ENCODE results near the gene MGMT. TPM values are rescaled to one million over a fixed set of nuclear protein-coding genes. Genes with fewer than 3 reads are reported as not detected.

MGMT gene
- total RNA-seq, 2 donors from 2014 or later, result 18.3 to 25.5 TPM

DNA sequence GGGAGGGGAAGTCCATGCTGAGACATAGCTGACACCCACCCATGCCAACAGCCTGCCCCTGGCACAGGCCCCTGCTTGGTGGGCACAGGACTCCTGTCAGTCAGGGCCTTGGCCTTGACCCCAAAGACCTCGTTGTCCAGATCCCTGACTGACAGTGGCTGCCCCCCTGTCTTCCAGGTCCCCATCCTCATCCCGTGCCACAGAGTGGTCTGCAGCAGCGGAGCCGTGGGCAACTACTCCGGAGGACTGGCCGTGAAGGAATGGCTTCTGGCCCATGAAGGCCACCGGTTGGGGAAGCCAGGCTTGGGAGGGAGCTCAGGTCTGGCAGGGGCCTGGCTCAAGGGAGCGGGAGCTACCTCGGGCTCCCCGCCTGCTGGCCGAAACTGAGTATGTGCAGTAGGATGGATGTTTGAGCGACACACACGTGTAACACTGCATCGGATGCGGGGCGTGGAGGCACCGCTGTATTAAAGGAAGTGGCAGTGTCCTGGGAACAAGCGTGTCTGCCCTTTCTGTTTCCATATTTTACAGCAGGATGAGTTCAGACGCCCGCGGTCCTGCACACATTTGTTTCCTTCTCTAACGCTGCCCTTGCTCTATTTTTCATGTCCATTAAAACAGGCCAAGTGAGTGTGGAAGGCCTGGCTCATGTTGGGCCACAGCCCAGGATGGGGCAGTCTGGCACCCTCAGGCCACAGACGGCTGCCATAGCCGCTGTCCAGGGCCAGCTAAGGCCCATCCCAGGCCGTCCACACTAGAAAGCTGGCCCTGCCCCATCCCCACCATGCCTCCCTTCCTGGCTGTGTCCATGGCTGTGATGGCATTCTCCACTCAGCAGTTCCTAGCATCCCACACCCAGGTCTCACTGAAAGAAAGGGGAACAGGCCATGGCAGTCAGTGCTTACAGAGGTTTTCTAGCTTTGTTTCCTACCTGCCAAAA is 299.8 kb downstream of the MGMT start:
- Histone ChIP-seq H3K4me3 (no peak overlapping the region), H3K9me3 (no peaks in the 10 kb centered on the region), H3K27ac (no peak overlapping the region), H3K27me3 (replicated peaks; ENCODE audit: insufficient read depth) (no peaks in the 10 kb centered on the region), H3K36me3 (no peaks in the 10 kb centered on the region), H3K4me1 (ENCODE audit: control insufficient read depth in 1 of 2, low read depth in 2 of 2) (no peaks in the 10 kb centered on the region)
- ATAC-seq (ENCODE audit: insufficient number of reproducible peaks, low FRiP score, low read depth), result no peak
- TF ChIP-seq, protein P1, sequence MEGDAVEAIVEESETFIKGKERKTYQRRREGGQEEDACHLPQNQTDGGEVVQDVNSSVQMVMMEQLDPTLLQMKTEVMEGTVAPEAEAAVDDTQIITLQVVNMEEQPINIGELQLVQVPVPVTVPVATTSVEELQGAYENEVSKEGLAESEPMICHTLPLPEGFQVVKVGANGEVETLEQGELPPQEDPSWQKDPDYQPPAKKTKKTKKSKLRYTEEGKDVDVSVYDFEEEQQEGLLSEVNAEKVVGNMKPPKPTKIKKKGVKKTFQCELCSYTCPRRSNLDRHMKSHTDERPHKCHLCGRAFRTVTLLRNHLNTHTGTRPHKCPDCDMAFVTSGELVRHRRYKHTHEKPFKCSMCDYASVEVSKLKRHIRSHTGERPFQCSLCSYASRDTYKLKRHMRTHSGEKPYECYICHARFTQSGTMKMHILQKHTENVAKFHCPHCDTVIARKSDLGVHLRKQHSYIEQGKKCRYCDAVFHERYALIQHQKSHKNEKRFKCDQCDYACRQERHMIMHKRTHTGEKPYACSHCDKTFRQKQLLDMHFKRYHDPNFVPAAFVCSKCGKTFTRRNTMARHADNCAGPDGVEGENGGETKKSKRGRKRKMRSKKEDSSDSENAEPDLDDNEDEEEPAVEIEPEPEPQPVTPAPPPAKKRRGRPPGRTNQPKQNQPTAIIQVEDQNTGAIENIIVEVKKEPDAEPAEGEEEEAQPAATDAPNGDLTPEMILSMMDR (IDR thresholded peaks at IDR 0.05), result no peak
- no peak for DNase-seq (ENCODE audit: low spot score)

DNA sequence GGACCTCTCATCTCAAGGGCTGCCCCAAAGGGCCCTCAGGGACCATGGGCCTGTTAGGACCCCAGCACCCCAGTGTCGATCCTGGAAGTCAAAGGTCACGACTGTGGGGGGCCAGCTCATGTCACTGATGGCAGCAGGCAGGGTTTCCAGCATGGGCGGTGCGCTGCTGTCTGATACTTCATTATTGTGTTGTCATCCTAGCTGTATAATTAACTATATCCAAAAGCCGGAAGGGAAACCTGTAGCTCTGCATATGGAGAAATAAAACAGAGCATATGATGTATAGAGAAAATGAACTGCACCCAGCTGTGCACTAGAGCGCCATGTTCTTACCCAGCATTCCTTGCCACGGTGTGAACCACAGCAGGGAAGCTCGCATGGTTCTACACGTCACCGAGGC is 300.7 kb downstream of the MGMT start:
- Histone ChIP-seq H3K4me3 (no peak overlapping the region), H3K4me1 (ENCODE audit: control insufficient read depth in 1 of 2, low read depth in 2 of 2) (no peaks in the 10 kb centered on the region), H3K36me3 (no peaks in the 10 kb centered on the region), H3K27ac (no peak overlapping the region), H3K9me3 (no peaks in the 10 kb centered on the region), H3K27me3 (replicated peaks; ENCODE audit: insufficient read depth) (no peaks in the 10 kb centered on the region)
- no peak for DNase-seq (ENCODE audit: low spot score)
- TF ChIP-seq, protein P1 (IDR thresholded peaks at IDR 0.05), result no peak
- no peak for ATAC-seq (ENCODE audit: insufficient number of reproducible peaks, low FRiP score, low read depth)

DNA sequence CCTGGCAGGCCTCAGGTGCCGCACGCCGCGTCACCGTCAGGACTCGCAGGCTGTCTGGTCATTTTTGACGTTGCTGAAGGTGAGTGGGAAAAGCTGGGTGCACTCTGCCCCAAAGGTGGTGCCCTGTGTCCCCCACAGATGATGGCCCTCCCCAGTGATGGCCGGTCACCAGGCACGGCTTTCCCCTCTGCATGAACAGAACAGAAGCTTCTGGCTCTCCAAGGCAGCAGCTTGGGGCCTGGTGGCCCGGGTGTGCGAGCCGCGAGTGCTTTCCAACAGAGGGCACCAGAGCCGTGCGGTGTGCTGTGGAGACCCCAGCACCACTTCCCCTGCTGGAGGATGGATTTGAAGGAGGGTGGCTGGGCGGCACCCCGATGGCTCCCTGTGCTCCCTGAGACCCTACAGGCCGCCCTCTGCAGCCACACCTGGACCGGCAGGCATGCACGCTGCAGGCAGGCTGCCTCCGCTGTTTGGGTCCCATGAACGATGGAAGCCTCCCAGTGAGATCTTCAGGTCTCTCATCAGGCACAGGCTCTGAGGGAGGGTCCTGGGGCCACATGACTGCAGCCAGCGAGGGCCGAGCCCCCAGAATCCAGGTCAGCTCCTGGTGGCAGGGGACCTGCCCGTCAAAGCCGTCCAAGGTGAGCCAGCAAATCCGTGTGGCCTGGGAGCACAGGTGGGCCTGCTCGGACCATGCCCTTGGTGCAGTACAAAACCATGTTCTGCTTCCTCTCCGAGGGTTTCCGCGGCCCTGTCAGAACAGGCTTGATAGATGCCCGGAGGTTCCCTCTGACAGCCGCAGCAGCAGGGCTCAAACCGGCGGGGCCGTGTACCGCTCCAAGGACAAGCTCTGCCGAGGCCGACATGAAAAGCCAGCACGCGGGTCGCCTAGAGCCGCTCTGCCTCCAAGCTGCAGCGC is 301.7 kb downstream of the MGMT start:
- Histone ChIP-seq H3K27ac (no peak overlapping the region), H3K27me3 (replicated peaks; ENCODE audit: insufficient read depth) (no peaks in the 10 kb centered on the region), H3K4me3 (no peak overlapping the region), H3K9me3 (no peaks in the 10 kb centered on the region), H3K4me1 (ENCODE audit: control insufficient read depth in 1 of 2, low read depth in 2 of 2) (no peaks in the 10 kb centered on the region), H3K36me3 (no peaks in the 10 kb centered on the region)
- TF ChIP-seq, protein P1 (IDR thresholded peaks at IDR 0.05), result no peak
- ATAC-seq (ENCODE audit: insufficient number of reproducible peaks, low FRiP score, low read depth), result no peak
- DNase-seq (ENCODE audit: low spot score), result no peak

DNA sequence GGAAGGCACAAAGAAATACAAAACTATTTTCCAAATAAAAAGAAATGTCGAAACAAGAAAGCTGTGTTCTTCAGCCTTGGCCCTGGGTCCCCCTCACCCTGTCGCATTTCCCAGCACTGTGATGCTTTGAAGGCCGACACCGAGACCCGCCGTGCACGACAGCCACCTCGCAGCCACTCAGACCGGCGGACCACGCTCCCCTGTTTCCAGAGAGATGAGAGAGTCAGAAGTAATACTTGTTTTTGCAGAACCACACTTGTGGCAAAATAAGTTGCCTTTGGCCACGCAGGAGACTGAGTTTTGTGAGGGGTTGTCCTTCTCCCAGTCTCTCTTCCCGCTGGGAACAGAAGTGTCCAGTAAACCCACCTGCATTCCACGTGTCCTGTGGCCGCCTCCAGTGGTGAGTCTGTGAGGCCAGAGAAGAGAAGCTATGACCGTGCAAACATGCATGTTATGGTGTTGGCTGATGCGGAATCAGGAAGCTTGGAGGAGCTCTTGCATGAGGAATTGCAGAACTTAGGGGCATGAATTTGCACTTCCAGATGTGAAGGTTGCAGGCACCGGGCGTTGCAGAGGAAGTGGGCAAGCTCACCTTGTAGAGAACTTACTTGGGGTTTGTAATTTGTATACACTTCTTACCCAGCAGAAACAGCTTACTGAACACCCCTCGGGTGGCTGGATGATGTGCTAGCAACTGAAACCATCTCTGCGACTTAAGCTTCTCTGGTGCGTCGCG is 302.5 kb downstream of the MGMT start:
- Histone ChIP-seq H3K27me3 (replicated peaks; ENCODE audit: insufficient read depth) (no peaks in the 10 kb centered on the region), H3K9me3 (no peaks in the 10 kb centered on the region), H3K36me3 (no peaks in the 10 kb centered on the region), H3K4me3 (no peak overlapping the region), H3K4me1 (ENCODE audit: control insufficient read depth in 1 of 2, low read depth in 2 of 2) (no peaks in the 10 kb centered on the region), H3K27ac (no peak overlapping the region)
- no peak for DNase-seq (ENCODE audit: low spot score)
- ATAC-seq (ENCODE audit: insufficient number of reproducible peaks, low FRiP score, low read depth), result no peak
- TF ChIP-seq, protein P1 (IDR thresholded peaks at IDR 0.05), result no peak
